HCT116 (cell line): ENCODE measurements around the gene SNUPN. TPM values are rescaled to one million over a fixed set of nuclear protein-coding genes. Genes with fewer than 3 reads are reported as not detected.

Source experiments
- ATAC-seq: fragments of 200-7000 bp; cut with Tn5 transposase; 2 replicates; pipeline ENCODE4 v1.9.1; 2020; ENCODE audit warnings: mild to moderate bottlenecking, moderate library complexity
- BruUV-seq: library from RNA; stranded (reverse); fragments of 400-500 nt; replicated peaks from 2 replicates; lab custom pipeline; 2021; lab: Mats Ljungman, UMichigan
- CTCF ChIA-PET: fragments of 300-600 bp; sonication (Branson Sonifier 250); formaldehyde crosslinking; loops from one replicate; lab custom pipeline; 2021; ENCODE audit warnings: antibody characterized with exemption; lab: Charles Lee
- POLR2A ChIA-PET: fragments of 300-600, 350-600 bp; sonication (Branson Sonifier 250); formaldehyde crosslinking; loops from one replicate; lab custom pipeline; 2021; ENCODE audit warnings: antibody characterized with exemption; lab: Charles Lee
- RAD21 ChIA-PET, 2 experiments: fragments of 300-600 bp; sonication (Branson Sonifier 250); formaldehyde crosslinking; loops; one replicate each; lab custom pipeline; 2023; ENCODE audit warnings: low total read pairs in 2 of 2; ENCODE audit not compliant: uncharacterized antibody in 2 of 2, unreplicated experiment in 2 of 2, low non-redundant PET in 1 of 2; lab: Charles Lee
- DNase-seq: peaks from one replicate; pipeline ENCODE4 v3.0.0-alpha.2; 2010; ENCODE audit warnings: low read depth, low spot score
- H2AFZ ChIP-seq: fragments of 200-600 bp; shearing (Covaris generic), sonication (generic); 2 replicates; pipeline ENCODE4 v1.6.1; 2017; ENCODE audit warnings: low read depth, mixed run types, mixed read lengths, antibody characterized with exemption, low read length; ENCODE audit not compliant: poor library complexity, severe bottlenecking
- H3K27ac ChIP-seq: 2 replicates; pipeline ENCODE4 v1.5.1; 2012; ENCODE audit warnings: low read depth, low read length
- H3K27me3 ChIP-seq: fragments of 200-600 bp; sonication (generic); 2 replicates; pipeline ENCODE4 v1.6.1; 2016; ENCODE audit warnings: mixed run types, low read length, mixed read lengths; ENCODE audit not compliant: insufficient read depth
- H3K36me3 ChIP-seq, 2 experiments: fragments of 200-500 bp in 1 of 2; fragments of 200-600 bp in 1 of 2; sonication (Bioruptor generic) in 1 of 2; sonication (generic) in 1 of 2; 2 replicates each; pipeline versions ENCODE4 v1.5.1 to v1.6.1; 2014 to 2016; ENCODE audit warnings: low read length in 2 of 2, inconsistent platforms in 1 of 2, mixed read lengths in 1 of 2, mixed run types in 1 of 2; ENCODE audit not compliant: insufficient read depth in 2 of 2, control insufficient read depth in 1 of 2
- H3K4me1 ChIP-seq, 2 experiments: fragments of 200-600 bp in 1 of 2; sonication (generic) in 1 of 2; 2 replicates each; pipeline versions ENCODE4 v1.5.1 to v1.6.1; 2012 to 2017; ENCODE audit warnings: low read length in 2 of 2, inconsistent platforms in 1 of 2, mild to moderate bottlenecking in 1 of 2, mixed read lengths in 1 of 2, mixed run types in 1 of 2, moderate library complexity in 1 of 2; ENCODE audit not compliant: insufficient read depth in 2 of 2, control insufficient read depth in 1 of 2
- H3K4me2 ChIP-seq: fragments of 200-600 bp; sonication (generic); 2 replicates; pipeline ENCODE4 v1.6.1; 2017; ENCODE audit warnings: mixed run types, low read length, mixed read lengths
- H3K4me3 ChIP-seq, 2 experiments: fragments of 200-600 bp in 1 of 2; sonication (generic) in 1 of 2; replicated peaks in 1 of 2; 2 replicates each; pipeline ENCODE4 v1.5.1; 2011 to 2016; ENCODE audit warnings: low read length in 2 of 2, control low read depth in 1 of 2, low read depth in 1 of 2, mild to moderate bottlenecking in 1 of 2, mixed read lengths in 1 of 2, mixed run types in 1 of 2
- H3K79me2 ChIP-seq: fragments of 200-600 bp; sonication (generic); 2 replicates; pipeline ENCODE4 v1.6.1; 2017; ENCODE audit warnings: mild to moderate bottlenecking, mixed run types, low read length, moderate library complexity, mixed read lengths; ENCODE audit not compliant: insufficient read depth
- H3K9ac ChIP-seq: fragments of 200-600 bp; sonication (generic); 2 replicates; pipeline ENCODE4 v1.6.1; 2016; ENCODE audit warnings: low read length, mixed read lengths
- H3K9me2 ChIP-seq: fragments of 200-600 bp; sonication (generic), shearing (Covaris generic); 2 replicates; pipeline ENCODE4 v1.6.1; 2017; ENCODE audit warnings: mixed run types, mild to moderate bottlenecking, moderate library complexity; ENCODE audit not compliant: insufficient read depth
- H3K9me3 ChIP-seq, 2 experiments: fragments of 200-500 bp in 1 of 2; fragments of 200-600 bp in 1 of 2; sonication (Bioruptor generic) in 1 of 2; sonication (generic) in 1 of 2; 2 replicates each; pipeline ENCODE4 v1.6.1; 2014 to 2017; ENCODE audit warnings: low read length in 2 of 2, mixed read lengths in 2 of 2, inconsistent platforms in 1 of 2, low read depth in 1 of 2, mild to moderate bottlenecking in 1 of 2, mixed run types in 1 of 2, moderate library complexity in 1 of 2; ENCODE audit not compliant: control insufficient read depth in 1 of 2, insufficient read depth in 1 of 2
- H4K20me1 ChIP-seq: fragments of 200-600 bp; sonication (generic), shearing (Covaris generic); 2 replicates; pipeline ENCODE4 v1.6.1; 2017; ENCODE audit warnings: mixed run types, mild to moderate bottlenecking, moderate library complexity; ENCODE audit not compliant: insufficient read depth
- CEBPB ChIP-seq: IDR thresholded peaks from 2 replicates; pipeline ENCODE4 v1.6.1; 2012; ENCODE audit warnings: low read depth
- EGR1 ChIP-seq: IDR thresholded peaks from 2 replicates; pipeline ENCODE4 v1.6.1; 2012; ENCODE audit warnings: low read depth
- ELF1 ChIP-seq: IDR thresholded peaks from 2 replicates; pipeline ENCODE4 v1.6.1; 2012; ENCODE audit warnings: low read depth, borderline replicate concordance
- EZH2phosphoT487 ChIP-seq: fragments of 200-600 bp; IDR thresholded peaks from 2 replicates; pipeline ENCODE4 v1.6.1; 2018; ENCODE audit warnings: antibody characterized with exemption, borderline replicate concordance
- FOSL1 ChIP-seq: IDR thresholded peaks from 2 replicates; pipeline ENCODE4 v1.6.1; 2012; ENCODE audit warnings: low read depth
- JUND ChIP-seq: IDR thresholded peaks from 2 replicates; pipeline ENCODE4 v1.6.1; 2012
- POLR2A ChIP-seq: IDR thresholded peaks from 2 replicates; pipeline ENCODE4 v1.7.0; 2011; ENCODE audit warnings: borderline replicate concordance; ENCODE audit not compliant: insufficient read depth, insufficient read length; ENCODE audit errors: extremely low read depth
- POLR2AphosphoS5 ChIP-seq: IDR thresholded peaks from 2 replicates; pipeline ENCODE4 v1.6.1; 2011; ENCODE audit warnings: mild to moderate bottlenecking, low read depth, low read length, moderate library complexity
- SIN3A ChIP-seq: IDR thresholded peaks from 2 replicates; pipeline ENCODE4 v1.6.1; 2012; ENCODE audit warnings: low read depth
- SRF ChIP-seq: IDR thresholded peaks from 2 replicates; pipeline ENCODE4 v1.6.1; 2012; ENCODE audit warnings: low read depth
- TCF7L2 ChIP-seq: IDR thresholded peaks from 2 replicates; pipeline ENCODE4 v1.7.0; 2011; ENCODE audit warnings: borderline replicate concordance, inconsistent platforms; ENCODE audit not compliant: insufficient read depth, insufficient read length; ENCODE audit errors: extremely low read depth
- ZFX ChIP-seq: fragments of 450-650 bp; IDR thresholded peaks from 2 replicates; pipeline ENCODE4 v1.6.1; 2017
- intact Hi-C: fragments of 100-400 bp; cut with micrococcal nuclease; formaldehyde crosslinking; loops from 2 replicates; pipeline ENCODE4 v1.10.0; 2022
- total RNA-seq: library from RNA; stranded (reverse); gene quantifications from one replicate; pipeline ENCODE4 v1.2.1, GENCODE V29; 2021; ENCODE audit not compliant: unreplicated experiment
- TF ChIP-seq, protein P1 (sequence below): IDR thresholded peaks from 2 replicates; pipeline ENCODE4 v1.6.1; 2012; ENCODE audit warnings: low read depth
- TF ChIP-seq, protein P2 (sequence below): IDR thresholded peaks from 2 replicates; pipeline ENCODE4 v1.6.1; 2012

SNUPN gene
- total RNA-seq, 1 experiment from 2014 or later = 29.8 TPM

DNA sequence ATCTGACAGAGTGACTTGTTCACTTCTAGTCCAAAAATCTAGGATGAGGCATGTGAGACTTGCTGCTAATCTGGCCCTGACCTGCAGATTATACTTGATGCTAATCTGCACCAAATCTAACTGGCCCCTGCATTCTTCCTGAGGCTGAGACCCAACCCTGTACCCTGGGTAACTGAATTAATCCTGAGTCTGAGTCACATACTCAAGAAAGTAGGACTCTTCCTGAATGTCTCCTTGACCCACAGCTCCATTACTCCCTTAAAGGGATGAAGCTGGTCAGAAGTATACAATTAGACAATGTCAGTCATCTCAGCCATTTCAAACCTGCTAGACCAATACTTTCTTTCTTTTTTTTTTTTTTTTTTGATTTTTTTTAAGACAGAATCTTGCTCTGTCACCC is 71.9 kb downstream of the SNUPN start:
- DNase-seq (no peak), ATAC-seq (no peak)
- BruUV-seq = no TSS peak
- H3K4me2 ChIP-seq = no peak overlapping the region
- no peaks in the 10 kb centered on the region for H3K36me3 ChIP-seq
- CTCF ChIA-PET = no interaction called here
- no peak overlapping the region for H3K9ac ChIP-seq
- intact Hi-C loops = no loop called here
- H3K9me3 ChIP-seq = no peaks in the 10 kb centered on the region
- no peak overlapping the region for H3K27ac ChIP-seq
- RAD21 ChIA-PET = no interaction called here
- POLR2A ChIA-PET = interaction anchor here (1.3 kb wide), 1 partner anchor 9 kb away, joined by 4 read pairs; no protein-coding TSS in a partner anchor
- no peaks in the 10 kb centered on the region for H3K4me1 ChIP-seq
- H3K9me2 ChIP-seq = no peaks in the 10 kb centered on the region
- no peaks in the 10 kb centered on the region for H4K20me1 ChIP-seq
- no peak overlapping the region for H3K4me3 ChIP-seq
- no peaks in the 10 kb centered on the region for H3K27me3 ChIP-seq
- 0 out of 2 replicates have a peak, but pooled peaks cover 12% of the 10 kb centered on the region for H3K79me2 ChIP-seq
- no peak for TF ChIP-seq ELF1
- no peak overlapping the region for H2AFZ ChIP-seq

DNA sequence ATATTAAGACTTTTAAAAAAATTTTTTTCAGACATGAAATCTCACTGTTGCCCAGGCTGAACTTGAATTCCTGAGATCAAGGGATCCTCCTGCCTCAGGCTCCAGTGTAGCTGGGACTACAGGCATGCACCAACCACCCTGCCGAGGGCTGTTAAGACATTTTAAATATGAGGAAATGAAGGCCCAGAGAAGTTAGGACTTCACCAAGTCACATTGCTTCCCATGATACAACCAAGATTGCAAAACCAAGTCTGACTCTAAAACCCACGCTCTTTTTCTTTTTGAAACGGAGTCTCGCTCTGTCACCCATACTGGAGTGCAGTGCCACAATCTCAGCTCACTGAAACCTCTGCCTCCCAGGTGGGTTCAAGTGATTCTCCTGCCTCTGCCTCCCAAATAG is 74.4 kb downstream of the SNUPN start:
- H2AFZ ChIP-seq = no peak overlapping the region
- H4K20me1 ChIP-seq = no peaks in the 10 kb centered on the region
- TF ChIP-seq, protein P1, sequence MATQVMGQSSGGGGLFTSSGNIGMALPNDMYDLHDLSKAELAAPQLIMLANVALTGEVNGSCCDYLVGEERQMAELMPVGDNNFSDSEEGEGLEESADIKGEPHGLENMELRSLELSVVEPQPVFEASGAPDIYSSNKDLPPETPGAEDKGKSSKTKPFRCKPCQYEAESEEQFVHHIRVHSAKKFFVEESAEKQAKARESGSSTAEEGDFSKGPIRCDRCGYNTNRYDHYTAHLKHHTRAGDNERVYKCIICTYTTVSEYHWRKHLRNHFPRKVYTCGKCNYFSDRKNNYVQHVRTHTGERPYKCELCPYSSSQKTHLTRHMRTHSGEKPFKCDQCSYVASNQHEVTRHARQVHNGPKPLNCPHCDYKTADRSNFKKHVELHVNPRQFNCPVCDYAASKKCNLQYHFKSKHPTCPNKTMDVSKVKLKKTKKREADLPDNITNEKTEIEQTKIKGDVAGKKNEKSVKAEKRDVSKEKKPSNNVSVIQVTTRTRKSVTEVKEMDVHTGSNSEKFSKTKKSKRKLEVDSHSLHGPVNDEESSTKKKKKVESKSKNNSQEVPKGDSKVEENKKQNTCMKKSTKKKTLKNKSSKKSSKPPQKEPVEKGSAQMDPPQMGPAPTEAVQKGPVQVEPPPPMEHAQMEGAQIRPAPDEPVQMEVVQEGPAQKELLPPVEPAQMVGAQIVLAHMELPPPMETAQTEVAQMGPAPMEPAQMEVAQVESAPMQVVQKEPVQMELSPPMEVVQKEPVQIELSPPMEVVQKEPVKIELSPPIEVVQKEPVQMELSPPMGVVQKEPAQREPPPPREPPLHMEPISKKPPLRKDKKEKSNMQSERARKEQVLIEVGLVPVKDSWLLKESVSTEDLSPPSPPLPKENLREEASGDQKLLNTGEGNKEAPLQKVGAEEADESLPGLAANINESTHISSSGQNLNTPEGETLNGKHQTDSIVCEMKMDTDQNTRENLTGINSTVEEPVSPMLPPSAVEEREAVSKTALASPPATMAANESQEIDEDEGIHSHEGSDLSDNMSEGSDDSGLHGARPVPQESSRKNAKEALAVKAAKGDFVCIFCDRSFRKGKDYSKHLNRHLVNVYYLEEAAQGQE = no peak
- TF ChIP-seq JUND (no peak), ELF1 (no peak), EGR1 (no peak), POLR2AphosphoS5 (no peak), TCF7L2 (no peak), ZFX (no peak), CEBPB (no peak), SRF (no peak), SIN3A (no peak), FOSL1 (no peak), POLR2A (no peak), EZH2phosphoT487 (no peak)
- TF ChIP-seq, protein P2, sequence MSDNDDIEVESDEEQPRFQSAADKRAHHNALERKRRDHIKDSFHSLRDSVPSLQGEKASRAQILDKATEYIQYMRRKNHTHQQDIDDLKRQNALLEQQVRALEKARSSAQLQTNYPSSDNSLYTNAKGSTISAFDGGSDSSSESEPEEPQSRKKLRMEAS = no peak
- H3K36me3 ChIP-seq = no peaks in the 10 kb centered on the region
- no peak for ATAC-seq
- peaks cover 13% of the 10 kb centered on the region; the same call in 1 of the 2 replicates for H3K79me2 ChIP-seq
- DNase-seq = no peak
- no peaks in the 10 kb centered on the region for H3K27me3 ChIP-seq
- H3K9me2 ChIP-seq = no peaks in the 10 kb centered on the region
- H3K9me3 ChIP-seq = no peaks in the 10 kb centered on the region
- no peak overlapping the region for H3K9ac ChIP-seq
- no peak overlapping the region for H3K27ac ChIP-seq
- peaks cover 0 to 3% of the 10 kb centered on the region in 2 experiments; a peak in 1 of 4 replicates for H3K4me1 ChIP-seq
- intact Hi-C loops = no loop called here
- POLR2A ChIA-PET = no interaction called here
- no TSS peak for BruUV-seq
- RAD21 ChIA-PET = no interaction called here
- H3K4me2 ChIP-seq = no peak overlapping the region
- CTCF ChIA-PET = no interaction called here
- no peak overlapping the region for H3K4me3 ChIP-seq
